Esophagus muscularis mucosa (tissue), 4 donors: Measurements from ENCODE around the gene NEDD8. TPM values are rescaled to one million over a fixed set of nuclear protein-coding genes. Genes with fewer than 3 reads are reported as not detected.

Experiments used
- DNase-seq: peaks from one replicate; pipeline ENCODE4 v3.0.0-alpha.2; 2017; ENCODE audit errors: extremely low spot score
- H3K27ac ChIP-seq, 4 donors: fragments of 200-600 bp; sonication (generic); replicated peaks in 1 of 4; 1 replicate in 3 of 4; 2 replicates in 1 of 4; pipeline ENCODE4 v1.5.1; 2016 to 2019; ENCODE audit warnings: mild to moderate bottlenecking in 1 of 4
- H3K27me3 ChIP-seq, 4 donors: fragments of 200-600 bp; sonication (generic); one replicate each; pipeline versions ENCODE4 v1.5.1 to v1.6.0; 2016 to 2019
- H3K36me3 ChIP-seq, 4 donors: fragments of 200-600 bp; sonication (generic); one replicate each; pipeline ENCODE4 v1.5.1; 2016 to 2019
- H3K4me1 ChIP-seq, 4 donors: fragments of 200-600 bp; sonication (generic); one replicate each; pipeline ENCODE4 v1.5.1; 2016 to 2019
- H3K4me3 ChIP-seq, 4 donors: fragments of 200-600 bp; sonication (generic); 1 replicate in 2 of 4; 2 replicates in 2 of 4; pipeline ENCODE4 v1.5.1; 2016 to 2019; ENCODE audit warnings: mild to moderate bottlenecking in 4 of 4, moderate library complexity in 1 of 4
- H3K9me3 ChIP-seq, 4 donors: fragments of 200-600 bp; sonication (generic); 1 replicate in 3 of 4; 2 replicates in 1 of 4; pipeline ENCODE4 v1.5.1; 2016 to 2019
- EP300 ChIP-seq: sonication (generic); formaldehyde crosslinking; IDR thresholded peaks from one replicate; pipeline ENCODE4 v1.6.1; 2017; ENCODE audit warnings: antibody characterized with exemption
- POLR2A ChIP-seq: fragments of 450-650 bp; IDR thresholded peaks from one replicate; pipeline ENCODE4 v1.6.1; 2017; ENCODE audit warnings: antibody characterized with exemption, moderate library complexity, mild to moderate bottlenecking, low read depth
- POLR2AphosphoS5 ChIP-seq, 2 donors: sonication (generic); formaldehyde crosslinking; IDR thresholded peaks; one replicate each; pipeline ENCODE4 v1.6.1; 2017; ENCODE audit warnings: antibody characterized with exemption in 2 of 2
- WGBS: methylation state at CpG from one replicate; pipeline ENCODE4 v1.1.5; 2018; 5-methylcytosine and 5-hydroxymethylcytosine counted together
- intact Hi-C: fragments of 100-400 bp; cut with DNase I; formaldehyde crosslinking; loops from one replicate; pipeline ENCODE4 v1.15.1; 2023
- total RNA-seq, 4 donors: library from RNA; depleted of rRNA; stranded (reverse); fragments of >200 nt; gene quantifications; one replicate each; pipeline versions ENCODE4 v1.1.0 to v1.2.1, GENCODE V29; 2016
- TF ChIP-seq, protein P1 (sequence below), 3 experiments: fragments of 200-600 bp in 2 of 3; fragments of 450-650 bp in 1 of 3; sonication (generic) in 2 of 3; IDR thresholded peaks; one replicate each; pipeline ENCODE4 v1.5.1; 2017 to 2019; ENCODE audit warnings: antibody characterized with exemption in 3 of 3, mild to moderate bottlenecking in 2 of 3, moderate library complexity in 1 of 3

Gene NEDD8
- total RNA-seq, 4 donors from 2014 or later: 117 to 152 (median 131) TPM

DNA sequence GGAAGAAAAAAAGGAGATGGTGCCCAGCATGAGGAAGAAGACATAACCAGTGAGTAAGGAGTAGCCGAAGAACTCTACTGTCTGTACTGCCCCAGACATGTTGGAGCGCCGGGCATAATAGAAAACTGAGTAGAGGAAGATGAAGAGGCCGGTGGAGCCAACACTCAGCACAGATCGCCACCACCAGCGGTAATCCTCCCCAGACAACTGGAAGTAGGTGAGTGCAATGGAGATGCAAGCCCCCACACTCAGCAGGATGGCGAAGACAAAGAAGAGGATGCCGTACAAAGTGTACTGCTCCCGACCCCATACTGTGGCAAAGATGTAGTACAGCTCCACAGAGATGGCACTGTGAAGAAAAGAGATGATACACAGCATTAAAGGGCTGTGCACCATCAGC is 42.7 kb downstream of the NEDD8 start:
- peak overlapping the region in 3 of 4 donors; percentile 35 to 89 (median 70) for H3K27ac ChIP-seq
- H3K36me3 ChIP-seq: peaks cover 40 to 65% (median 58%) of the 10 kb centered on the region in 4 donors
- 92% methylated on average over 9 of the region's 9 CpGs for WGBS

DNA sequence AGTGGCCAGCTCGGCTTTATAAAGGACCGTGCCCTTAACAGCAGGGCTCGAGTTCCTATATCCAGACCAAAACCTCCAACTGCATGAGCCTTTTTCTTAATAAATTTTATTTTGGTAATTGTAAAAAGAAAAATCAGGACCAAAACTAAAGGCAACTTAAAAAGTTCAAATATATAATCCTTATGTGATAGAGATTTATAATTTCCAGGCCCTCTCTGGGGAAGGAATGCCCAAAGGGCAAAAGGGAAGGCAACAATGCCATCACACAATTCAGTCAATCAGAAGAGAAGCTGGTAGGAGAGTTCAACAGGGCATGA is 43.1 kb downstream of the NEDD8 start:
- no peaks in the 10 kb centered on the region for H3K27me3 ChIP-seq
- H3K9me3 ChIP-seq: no peaks in the 10 kb centered on the region
- H3K4me3 ChIP-seq: peak overlapping the region; percentile 66 to 84 (median 70)
- peaks cover 18 to 47% (median 35%) of the 10 kb centered on the region in 4 donors for H3K4me1 ChIP-seq
- intact Hi-C loops: no loop called here
- peaks cover 45 to 70% (median 62%) of the 10 kb centered on the region in 4 donors for H3K36me3 ChIP-seq
- DNase-seq: no peak
- WGBS: 8% methylated on average over 3 of the region's 3 CpGs
- no peak for TF ChIP-seq POLR2AphosphoS5 (IDR thresholded peaks at IDR 0.05)
- peak overlapping the region; percentile 35 to 89 (median 58) for H3K27ac ChIP-seq

More for the DNA sequence above, 42.7 kb downstream of the NEDD8 start:
- intact Hi-C loops: no loop called here
- Histone ChIP-seq H3K27me3 (no peaks in the 10 kb centered on the region), H3K9me3 (no peaks in the 10 kb centered on the region), H3K4me3 (no peak overlapping the region), H3K4me1 (peaks cover 22 to 51% (median 40%) of the 10 kb centered on the region in 4 donors)
- DNase-seq: no peak
- no peak for TF ChIP-seq POLR2A
- no peak for TF ChIP-seq POLR2AphosphoS5 (IDR thresholded peaks at IDR 0.05)
- TF ChIP-seq, protein P1, sequence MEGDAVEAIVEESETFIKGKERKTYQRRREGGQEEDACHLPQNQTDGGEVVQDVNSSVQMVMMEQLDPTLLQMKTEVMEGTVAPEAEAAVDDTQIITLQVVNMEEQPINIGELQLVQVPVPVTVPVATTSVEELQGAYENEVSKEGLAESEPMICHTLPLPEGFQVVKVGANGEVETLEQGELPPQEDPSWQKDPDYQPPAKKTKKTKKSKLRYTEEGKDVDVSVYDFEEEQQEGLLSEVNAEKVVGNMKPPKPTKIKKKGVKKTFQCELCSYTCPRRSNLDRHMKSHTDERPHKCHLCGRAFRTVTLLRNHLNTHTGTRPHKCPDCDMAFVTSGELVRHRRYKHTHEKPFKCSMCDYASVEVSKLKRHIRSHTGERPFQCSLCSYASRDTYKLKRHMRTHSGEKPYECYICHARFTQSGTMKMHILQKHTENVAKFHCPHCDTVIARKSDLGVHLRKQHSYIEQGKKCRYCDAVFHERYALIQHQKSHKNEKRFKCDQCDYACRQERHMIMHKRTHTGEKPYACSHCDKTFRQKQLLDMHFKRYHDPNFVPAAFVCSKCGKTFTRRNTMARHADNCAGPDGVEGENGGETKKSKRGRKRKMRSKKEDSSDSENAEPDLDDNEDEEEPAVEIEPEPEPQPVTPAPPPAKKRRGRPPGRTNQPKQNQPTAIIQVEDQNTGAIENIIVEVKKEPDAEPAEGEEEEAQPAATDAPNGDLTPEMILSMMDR (IDR thresholded peaks at IDR 0.05): no peak
- no peak for TF ChIP-seq EP300

DNA sequence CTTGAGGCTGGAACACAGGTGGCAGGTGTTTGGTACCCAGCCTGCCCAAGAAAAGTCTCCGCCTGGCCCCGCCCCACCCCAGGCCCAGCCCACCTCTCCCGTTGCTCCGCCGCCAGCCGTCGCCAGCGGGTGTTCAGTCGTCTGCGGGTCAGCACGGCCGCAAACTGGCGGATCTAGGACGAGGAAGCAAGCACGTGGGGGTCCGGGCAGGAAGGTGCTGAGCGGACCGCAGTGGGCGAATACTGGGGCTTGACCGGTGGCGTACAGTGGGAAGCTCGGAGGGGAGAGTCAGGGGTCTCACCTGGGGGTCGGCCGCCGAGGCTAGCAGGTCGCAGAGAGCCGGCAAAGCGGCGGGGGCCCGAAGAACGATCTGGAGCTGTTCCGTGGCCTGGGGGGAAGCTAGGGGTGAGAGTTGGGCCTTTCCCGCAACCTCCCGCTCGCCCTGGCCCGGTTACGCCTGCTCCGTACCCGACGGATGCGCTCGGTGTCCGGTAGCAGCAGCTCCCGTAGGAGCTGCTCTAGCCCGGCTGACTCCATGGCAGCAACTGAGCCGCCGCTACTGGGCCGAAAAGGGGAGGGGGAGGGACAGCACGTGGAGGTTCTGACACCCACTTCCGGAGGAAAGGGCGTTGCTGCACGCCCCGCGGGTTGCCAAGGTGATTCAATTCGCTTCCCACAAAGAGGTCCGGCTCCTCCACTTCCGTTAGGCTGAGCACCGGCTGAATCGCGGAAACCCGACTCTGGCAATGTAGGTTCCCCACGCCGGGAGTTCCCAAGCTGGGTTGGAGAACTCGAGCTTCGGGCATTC is 43.7 kb downstream of the NEDD8 start, which contains the start of gene IPO4:
Gene IPO4, minus strand, starts transcription at position 566 of the 808 bp plus-strand sequence. Its CDS starts 29 bp downstream, at position 537.
- intact Hi-C loops: no loop called here
- no peaks in the 10 kb centered on the region for H3K27me3 ChIP-seq
- WGBS: 0% methylated on average over 24 of the region's 65 CpGs

DNA sequence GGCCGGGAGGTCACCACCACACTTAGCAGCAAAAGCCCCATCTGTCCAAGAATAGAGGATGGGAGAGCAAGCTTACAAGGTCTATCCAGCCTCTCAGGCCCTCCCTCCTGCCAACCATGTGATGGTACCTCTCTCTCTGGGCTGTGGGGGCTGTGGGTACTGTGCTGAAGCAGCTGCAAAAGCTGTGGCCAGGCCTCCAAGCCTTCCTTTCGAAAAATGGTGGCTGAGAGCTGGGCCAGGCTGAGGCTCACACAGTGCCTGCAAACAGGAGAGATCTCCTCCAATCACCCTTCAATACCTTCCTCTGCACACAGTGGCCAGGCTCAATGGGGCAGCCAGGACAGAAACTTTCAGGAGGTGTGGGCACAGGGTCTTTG is 44.6 kb downstream of the NEDD8 start:
- TF ChIP-seq POLR2A: no peak
- no peak for TF ChIP-seq EP300
- TF ChIP-seq, protein P1 (IDR thresholded peaks at IDR 0.05): no peak
- TF ChIP-seq POLR2AphosphoS5 (IDR thresholded peaks at IDR 0.05): no peak
- intact Hi-C loops: no loop called here
- no peaks in the 10 kb centered on the region for H3K9me3 ChIP-seq
- H3K27ac ChIP-seq: peak overlapping the region in 3 of 4 donors; percentile 70 to 89 (median 76)
- peak overlapping the region in 3 of 4 donors; percentile 67 to 84 (median 72) for H3K4me3 ChIP-seq
- H3K36me3 ChIP-seq: peaks cover 53 to 77% (median 69%) of the 10 kb centered on the region in 4 donors
- no peak for DNase-seq
- peaks cover 17 to 36% (median 30%) of the 10 kb centered on the region in 4 donors for H3K4me1 ChIP-seq
- no peaks in the 10 kb centered on the region for H3K27me3 ChIP-seq
- WGBS: 82% methylated on average over 2 of the region's 2 CpGs

More for the DNA sequence above, 43.7 kb downstream of the NEDD8 start, which contains the start of gene IPO4:
- Histone ChIP-seq H3K4me1 (peaks cover 17 to 42% (median 32%) of the 10 kb centered on the region in 4 donors), H3K9me3 (no peaks in the 10 kb centered on the region), H3K4me3 (peak within 1 kb of the TSS; percentile 66 to 84 (median 70)), H3K36me3 (peaks cover 50 to 75% (median 68%) of the 10 kb centered on the region in 4 donors), H3K27ac (peak within 1 kb of the TSS; percentile 70 to 89 (median 76))
- peak; percentile 99 for DNase-seq
- TF ChIP-seq POLR2A: peak; percentile 38
- no peak for TF ChIP-seq EP300
- TF ChIP-seq POLR2AphosphoS5 (IDR thresholded peaks at IDR 0.05): peak; percentile 72 to 95
- TF ChIP-seq, protein P1 (IDR thresholded peaks at IDR 0.05): peak in 1 of 3 experiments; percentile 28

DNA sequence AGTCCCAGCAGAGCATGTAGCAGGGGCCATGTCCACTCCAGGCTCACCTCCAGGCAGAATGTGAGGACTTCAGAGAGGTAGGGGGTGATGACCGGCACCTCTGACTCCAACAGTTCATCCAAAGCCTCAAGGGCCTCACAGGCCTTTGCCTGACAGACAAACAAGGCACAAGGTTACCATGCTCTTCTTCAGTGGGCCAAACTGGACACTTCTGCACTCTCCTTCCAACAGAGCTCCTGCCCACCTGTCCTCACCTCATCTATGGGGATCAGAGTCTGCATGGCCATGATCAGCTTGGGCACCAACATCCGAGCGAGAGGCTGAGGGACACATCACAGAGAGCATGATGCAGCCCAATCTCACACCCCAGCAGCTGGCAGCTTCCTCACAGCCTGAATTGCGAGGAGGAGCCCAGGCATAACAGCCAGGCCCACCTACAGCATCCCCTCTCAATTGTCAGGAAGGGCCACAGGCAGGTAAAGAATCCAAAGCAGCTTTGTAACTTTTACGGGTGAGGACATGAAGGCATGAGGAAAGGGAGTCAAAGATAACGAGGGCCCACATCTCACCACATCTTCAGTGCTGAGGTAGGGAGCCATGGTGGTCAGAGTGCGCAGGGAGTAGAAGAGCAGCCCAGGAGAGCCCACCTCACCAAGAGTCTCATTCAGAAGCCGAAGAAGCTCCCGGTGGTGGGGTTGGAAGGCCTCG is 45.2 kb downstream of the NEDD8 start:
- 93% methylated on average over 10 of the region's 10 CpGs for WGBS
- no peak overlapping the region for H3K27ac ChIP-seq
- H3K36me3 ChIP-seq: peaks cover 50 to 77% (median 69%) of the 10 kb centered on the region in 4 donors
- TF ChIP-seq EP300 (no peak), POLR2AphosphoS5 (IDR thresholded peaks at IDR 0.05) (no peak), POLR2A (no peak)
- TF ChIP-seq, protein P1 (IDR thresholded peaks at IDR 0.05): no peak
- no peaks in the 10 kb centered on the region for H3K27me3 ChIP-seq
- intact Hi-C loops: no loop called here
- peaks cover 17 to 31% (median 27%) of the 10 kb centered on the region in 4 donors for H3K4me1 ChIP-seq
- no peaks in the 10 kb centered on the region for H3K9me3 ChIP-seq
- no peak for DNase-seq
- no peak overlapping the region for H3K4me3 ChIP-seq
